ENCODE results near the gene TAS2R43.
"Not testable (repeated sequence)": the region's sequence is repeated elsewhere in the genome, so short reads cannot be mapped to it uniquely, and the experiment has no call there.

The TAS2R43 gene

DNA sequence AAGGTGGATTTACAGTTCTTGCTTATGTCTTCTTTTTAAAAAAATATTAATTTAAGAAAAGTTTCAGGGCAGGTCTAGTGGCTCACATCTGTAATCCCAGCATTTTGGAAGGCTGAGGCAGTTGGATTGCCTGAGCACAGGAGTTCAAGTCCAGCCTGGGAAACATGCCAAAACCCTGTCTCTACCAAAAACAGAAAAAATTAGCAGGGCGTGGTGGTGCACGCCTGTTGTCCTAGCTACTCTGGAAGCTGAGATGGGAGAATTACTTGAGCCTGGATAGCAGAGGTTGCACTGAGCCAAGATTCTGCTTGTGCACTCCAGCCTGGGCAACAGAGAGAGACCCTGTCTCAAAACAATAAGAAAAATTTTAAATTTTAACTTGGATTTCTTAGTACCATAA, 24.6 kb downstream of the TAS2R43 start:
- Histone ChIP-seq H3K4me1 (ENCODE audit: insufficient read depth, low read length) (no peaks in the 10 kb centered on the region), H4K20me1 (ENCODE audit: insufficient read depth, low read length) (peaks cover 4% of the 10 kb centered on the region; the same call in 1 of the 2 replicates), H2AFZ (ENCODE audit: low read depth, low read length) (no peak overlapping the region), H3K9ac (ENCODE audit: low read depth, low read length) (no peak overlapping the region), H3K79me2 (ENCODE audit: insufficient read depth, low read length) (peaks cover 12% of the 10 kb centered on the region; the same call in 1 of the 2 replicates), H3K27ac (ENCODE audit: low read length) (no peak overlapping the region), H3K36me3 (ENCODE audit: insufficient read depth, low read length) (no peaks in the 10 kb centered on the region), H3K9me3 (ENCODE audit: insufficient read depth, low read length, severe bottlenecking) (no peaks in the 10 kb centered on the region), H3K27me3 (ENCODE audit: insufficient read depth, low read length, poor library complexity) (no peaks in the 10 kb centered on the region), H3K4me2 (ENCODE audit: insufficient read depth, low read length) (no peak overlapping the region), H3K4me3 (ENCODE audit: low read depth in 1 of 2, low read length in 2 of 2) (no peak overlapping the region)
- ATAC-seq (ENCODE audit: insufficient read depth, low read depth) (no peak), DNase-seq (no peak)
- no peak for TF ChIP-seq CTCF (IDR thresholded peaks at IDR 0.05; ENCODE audit: borderline replicate concordance, extremely low read depth, low read length, poor library complexity, severe bottlenecking)
- no peak for TF ChIP-seq EZH2 (IDR thresholded peaks at IDR 0.05; ENCODE audit: borderline replicate concordance, low read depth, low read length, severe bottlenecking)

GRCh38 chr12:11062194-11062593, 29.9 kb downstream of the TAS2R43 start, which contains the start of gene TAS2R46:
Gene TAS2R46 (minus strand): TSS chr12:11062294. CDS start chr12:11062294, 0 bp downstream.
- DNase-seq; H4K20me1 ChIP-seq (ENCODE audit: insufficient read depth, low read length); H3K4me1 ChIP-seq (ENCODE audit: insufficient read depth, low read length); H3K9ac ChIP-seq (ENCODE audit: low read depth, low read length); H3K9me3 ChIP-seq (ENCODE audit: insufficient read depth, low read length, severe bottlenecking); H3K27me3 ChIP-seq (ENCODE audit: insufficient read depth, low read length, poor library complexity); H3K4me2 ChIP-seq (ENCODE audit: insufficient read depth, low read length); H2AFZ ChIP-seq (ENCODE audit: low read depth, low read length); ATAC-seq (ENCODE audit: insufficient read depth, low read depth); H3K27ac ChIP-seq (ENCODE audit: low read length); H3K4me3 ChIP-seq (ENCODE audit: low read depth in 1 of 2, low read length in 2 of 2); H3K36me3 ChIP-seq (ENCODE audit: insufficient read depth, low read length): not testable (repeated sequence)
- peaks cover 12% of the 10 kb centered on the region for H3K79me2 ChIP-seq (ENCODE audit: insufficient read depth, low read length)

GRCh38 chr12:11059784-11060183, 32.3 kb downstream of the TAS2R43 start:
- Histone ChIP-seq H3K27ac (ENCODE audit: low read length) (no peak overlapping the region), H2AFZ (ENCODE audit: low read depth, low read length) (no peak overlapping the region), H3K4me2 (ENCODE audit: insufficient read depth, low read length) (no peak overlapping the region), H3K36me3 (ENCODE audit: insufficient read depth, low read length) (peaks cover 6% of the 10 kb centered on the region; the same call in 1 of the 2 replicates), H3K27me3 (ENCODE audit: insufficient read depth, low read length, poor library complexity) (no peaks in the 10 kb centered on the region), H3K9me3 (ENCODE audit: insufficient read depth, low read length, severe bottlenecking) (peaks cover 4% of the 10 kb centered on the region), H3K4me3 (ENCODE audit: low read depth in 1 of 2, low read length in 2 of 2) (no peak overlapping the region), H3K4me1 (ENCODE audit: insufficient read depth, low read length) (no peaks in the 10 kb centered on the region), H4K20me1 (ENCODE audit: insufficient read depth, low read length) (peaks cover 6% of the 10 kb centered on the region; the same call in 1 of the 2 replicates), H3K79me2 (ENCODE audit: insufficient read depth, low read length) (peaks cover 20% of the 10 kb centered on the region), H3K9ac (ENCODE audit: low read depth, low read length) (no peak overlapping the region)
- TF ChIP-seq EZH2 (IDR thresholded peaks at IDR 0.05; ENCODE audit: borderline replicate concordance, low read depth, low read length, severe bottlenecking) (no peak), CTCF (IDR thresholded peaks at IDR 0.05; ENCODE audit: borderline replicate concordance, extremely low read depth, low read length, poor library complexity, severe bottlenecking) (no peak)
- ATAC-seq (ENCODE audit: insufficient read depth, low read depth) = no peak
- DNase-seq = no peak

GRCh38 chr12:11059041-11059440, 33.1 kb downstream of the TAS2R43 start:
- no peaks in the 10 kb centered on the region for H3K4me1 ChIP-seq (ENCODE audit: insufficient read depth, low read length)
- H3K36me3 ChIP-seq (ENCODE audit: insufficient read depth, low read length) = peaks cover 6% of the 10 kb centered on the region; the same call in 1 of the 2 replicates
- DNase-seq (no peak), ATAC-seq (ENCODE audit: insufficient read depth, low read depth) (no peak)
- H3K4me3 ChIP-seq (ENCODE audit: low read depth in 1 of 2, low read length in 2 of 2) = no peak overlapping the region
- H3K9ac ChIP-seq (ENCODE audit: low read depth, low read length) = no peak overlapping the region
- H3K79me2 ChIP-seq (ENCODE audit: insufficient read depth, low read length) = peaks cover 18% of the 10 kb centered on the region
- no peak overlapping the region for H2AFZ ChIP-seq (ENCODE audit: low read depth, low read length)
- H3K4me2 ChIP-seq (ENCODE audit: insufficient read depth, low read length) = no peak overlapping the region
- TF ChIP-seq EZH2 (IDR thresholded peaks at IDR 0.05; ENCODE audit: borderline replicate concordance, low read depth, low read length, severe bottlenecking) (no peak), CTCF (IDR thresholded peaks at IDR 0.05; ENCODE audit: borderline replicate concordance, extremely low read depth, low read length, poor library complexity, severe bottlenecking) (no peak)
- peaks cover 6% of the 10 kb centered on the region; the same call in 1 of the 2 replicates for H4K20me1 ChIP-seq (ENCODE audit: insufficient read depth, low read length)
- no peak overlapping the region for H3K27ac ChIP-seq (ENCODE audit: low read length)
- H3K9me3 ChIP-seq (ENCODE audit: insufficient read depth, low read length, severe bottlenecking) = peaks cover 4% of the 10 kb centered on the region
- no peaks in the 10 kb centered on the region for H3K27me3 ChIP-seq (ENCODE audit: insufficient read depth, low read length, poor library complexity)

Measured in DND-41 (cell line).